HG02623 (cell line): ENCODE data around the gene SARDH.
"Not testable (repeated sequence)": the region's sequence is repeated elsewhere in the genome, so short reads cannot be mapped to it uniquely, and the experiment has no call there.

Experiments used
- ATAC-seq: cut with Tn5 transposase; IDR thresholded peaks from one replicate; pipeline ENCODE4 v1.9.1; 2021; ENCODE audit warnings: moderate library complexity; ENCODE audit not compliant: unreplicated experiment

The SARDH gene

GRCh38 chr9:133686642-133687575 is 51.2 kb downstream of the SARDH start:
- no peak for ATAC-seq

GRCh38 chr9:133685653-133686609 is 52.2 kb downstream of the SARDH start:
- no peak for ATAC-seq

DNA sequence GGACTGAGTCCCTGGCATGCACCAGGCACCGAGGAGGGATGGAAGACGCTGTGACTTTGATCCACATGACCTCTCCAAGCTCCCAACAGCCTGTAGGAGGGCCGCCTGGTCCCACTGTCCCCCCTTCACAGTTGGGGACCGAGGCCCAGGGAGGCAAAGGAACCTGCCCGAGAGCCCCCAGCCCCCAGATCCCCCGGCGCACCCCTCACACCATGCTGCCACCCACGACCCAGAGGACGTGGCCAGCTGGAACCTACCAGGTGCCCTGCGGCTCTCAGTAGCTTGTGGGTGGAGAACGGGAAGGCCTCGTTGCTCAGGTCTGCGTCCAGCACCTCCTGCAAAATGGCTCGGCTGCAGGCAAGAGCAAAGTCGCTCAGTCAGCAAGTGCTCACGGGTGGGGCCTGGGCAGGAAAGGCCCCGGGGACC is 53.2 kb downstream of the SARDH start:
- ATAC-seq: no peak

DNA sequence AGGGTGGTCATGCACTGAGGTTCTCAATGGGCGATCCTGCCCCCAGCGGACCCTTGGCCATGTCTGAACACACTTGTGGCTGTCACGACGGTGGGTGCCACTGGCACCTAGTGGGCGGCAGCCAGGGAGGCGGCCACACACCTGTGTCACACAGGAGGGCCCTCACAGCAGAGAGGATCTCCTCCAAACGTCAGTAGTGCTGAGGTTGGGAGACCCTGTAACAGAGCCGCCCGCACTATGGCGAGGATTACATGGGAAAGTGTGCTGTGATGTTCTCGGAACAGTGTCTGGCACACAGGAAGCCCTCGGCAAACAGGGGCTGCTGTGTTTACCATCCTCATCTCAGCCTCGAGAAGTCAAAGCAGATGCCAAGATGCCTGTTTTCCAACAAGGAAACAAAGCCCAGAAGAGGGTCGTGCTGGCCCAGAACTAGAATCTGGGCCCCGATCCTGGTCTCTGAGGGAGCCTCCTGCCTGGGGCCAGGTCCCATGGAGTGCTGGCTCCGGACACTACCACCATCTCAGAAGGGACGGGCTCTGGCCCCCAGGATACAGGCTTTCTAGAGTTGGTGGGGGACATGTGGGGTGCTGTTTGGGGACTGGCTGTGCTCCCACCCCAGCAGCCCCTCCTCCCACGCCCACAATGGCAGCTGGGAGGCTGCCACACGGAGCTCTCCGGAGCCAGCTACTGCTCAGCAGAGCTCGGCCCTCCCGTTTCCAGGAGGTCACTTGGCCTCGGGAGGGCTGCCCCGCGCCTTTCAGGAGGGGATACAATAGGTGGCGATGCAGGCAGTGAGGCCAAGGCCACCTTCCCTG is 53.8 kb downstream of the SARDH start:
- no peak for ATAC-seq

DNA sequence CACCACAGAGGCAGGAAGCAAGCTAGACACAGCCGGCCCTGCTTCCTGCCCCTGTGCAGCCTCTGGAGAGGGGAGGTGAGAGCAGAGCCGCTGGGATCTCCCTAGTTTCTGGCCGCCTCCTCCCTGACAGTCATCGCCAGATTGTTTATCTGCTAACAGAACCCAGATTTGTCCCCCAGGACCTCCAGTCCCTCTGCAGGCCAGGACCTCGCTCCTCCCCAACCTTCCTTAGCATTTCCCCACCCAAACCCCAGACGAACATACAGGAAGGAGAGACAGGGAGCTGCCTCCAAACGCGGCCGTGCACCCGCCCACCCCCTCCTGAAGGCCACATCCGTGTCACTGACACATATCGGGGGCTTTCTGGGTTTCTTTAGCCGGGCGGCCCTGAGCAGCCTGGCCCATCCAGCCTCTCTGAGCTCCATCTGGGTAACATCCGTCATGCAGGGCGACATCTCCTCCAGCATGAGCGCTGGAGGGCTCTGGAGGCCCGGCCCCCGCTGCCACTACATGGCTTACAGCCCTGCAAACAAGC is 54.5 kb downstream of the SARDH start:
- no peak for ATAC-seq

DNA sequence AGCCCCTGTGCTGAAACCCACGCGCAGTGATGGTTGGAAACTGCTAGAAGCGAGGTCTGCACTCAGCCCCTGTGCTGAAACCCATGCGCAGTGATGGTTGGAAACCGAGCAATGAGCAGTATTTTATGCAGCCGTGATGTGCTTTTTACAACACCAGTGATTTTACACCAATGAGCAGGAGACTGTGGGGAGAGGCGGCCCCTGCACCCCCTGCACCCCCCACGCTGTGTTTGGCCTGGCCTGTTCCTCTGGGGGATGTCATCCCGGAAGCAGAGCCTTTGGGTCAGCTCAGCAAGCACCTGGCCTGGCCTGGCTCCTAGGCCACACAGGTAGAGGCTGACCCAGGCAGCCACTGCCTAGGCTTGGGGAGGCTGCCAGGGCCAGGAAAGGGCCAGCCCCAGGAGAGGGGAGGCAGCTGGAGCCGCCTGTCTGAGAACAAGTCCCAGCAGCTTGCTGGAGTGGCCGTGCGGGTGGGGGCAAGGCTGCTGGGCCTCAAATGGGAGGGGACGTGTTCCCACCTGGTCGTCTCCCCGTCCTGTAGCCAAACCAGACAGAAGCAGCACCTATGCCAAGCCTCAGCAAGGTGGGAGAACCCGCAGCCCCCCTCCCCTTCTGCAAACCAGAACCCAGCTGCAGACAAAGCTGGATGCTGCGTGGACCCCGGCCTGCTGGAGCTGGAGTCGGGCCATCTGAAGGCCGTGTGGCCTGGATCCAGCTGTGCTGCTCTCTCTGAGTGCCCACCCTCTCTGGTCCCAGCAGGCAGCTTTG is 55.1 kb downstream of the SARDH start:
- no peak for ATAC-seq

DNA sequence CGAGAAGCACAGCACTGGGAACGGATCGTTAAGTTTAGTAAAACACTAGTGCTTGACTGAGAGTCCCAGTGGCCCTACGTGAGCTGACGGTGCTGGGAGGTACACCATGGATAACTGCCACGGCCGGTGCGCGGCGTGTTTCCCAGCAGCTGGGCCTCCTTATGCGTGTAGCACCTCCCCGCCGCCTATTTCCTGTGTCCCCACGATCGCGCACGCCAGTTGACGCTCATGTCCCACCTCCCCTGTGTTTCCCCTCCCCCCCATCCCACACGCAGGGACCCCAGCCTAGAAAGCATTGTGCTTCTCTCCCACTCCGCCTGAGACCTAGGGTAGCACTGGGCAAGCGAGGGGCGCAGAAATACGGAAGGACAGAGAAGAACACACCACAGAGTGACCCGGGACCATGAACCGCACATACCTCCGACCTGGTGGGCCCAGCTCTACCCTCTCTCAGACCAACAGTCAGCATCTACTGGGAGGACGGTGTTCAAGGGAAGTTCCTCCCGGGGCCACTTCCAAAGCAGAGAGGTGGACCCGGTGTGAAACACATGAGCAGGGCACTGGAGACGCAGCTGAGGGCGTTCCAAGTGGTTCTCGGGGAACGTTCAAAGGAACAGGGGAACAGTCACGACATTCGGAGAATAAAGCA is 56.4 kb downstream of the SARDH start:
- no peak for ATAC-seq

GRCh38 chr9:133680976-133681657 is 57.0 kb downstream of the SARDH start:
- no peak for ATAC-seq

DNA sequence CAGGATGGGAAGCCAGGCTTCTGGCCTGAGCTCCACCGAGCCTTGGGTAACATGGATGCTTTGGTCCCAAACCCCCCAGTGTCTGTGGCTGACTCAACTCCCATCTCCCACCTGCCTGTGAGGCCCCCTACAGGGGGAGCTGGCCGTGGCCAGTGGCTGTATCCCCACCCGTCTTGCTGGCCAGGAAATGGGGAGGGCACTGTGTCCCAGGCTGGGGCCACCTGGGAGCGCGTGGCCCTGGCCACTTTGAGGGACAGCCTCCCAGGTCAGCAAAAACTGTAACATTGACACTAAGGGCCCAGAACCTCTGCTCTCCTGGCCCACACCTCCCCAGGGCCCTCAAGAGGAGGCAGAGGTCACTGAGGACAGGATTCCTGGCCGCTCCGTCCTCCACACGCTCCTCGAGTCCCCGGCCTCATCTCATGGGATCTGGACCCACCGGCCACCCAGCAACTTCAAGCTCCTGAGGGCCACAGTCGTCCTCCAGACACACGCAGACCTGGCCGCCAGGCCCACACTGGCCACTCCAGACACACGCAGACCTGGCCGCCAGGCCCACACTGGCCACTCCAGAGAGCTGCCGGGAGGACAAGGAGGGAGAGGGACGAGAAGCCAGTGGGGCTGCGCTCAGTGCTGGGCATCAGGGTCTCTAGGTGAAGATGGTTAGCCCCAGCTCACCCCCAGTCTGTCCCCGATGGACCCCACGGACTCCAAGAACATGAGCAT is 57.7 kb downstream of the SARDH start:
- ATAC-seq: no peak

DNA sequence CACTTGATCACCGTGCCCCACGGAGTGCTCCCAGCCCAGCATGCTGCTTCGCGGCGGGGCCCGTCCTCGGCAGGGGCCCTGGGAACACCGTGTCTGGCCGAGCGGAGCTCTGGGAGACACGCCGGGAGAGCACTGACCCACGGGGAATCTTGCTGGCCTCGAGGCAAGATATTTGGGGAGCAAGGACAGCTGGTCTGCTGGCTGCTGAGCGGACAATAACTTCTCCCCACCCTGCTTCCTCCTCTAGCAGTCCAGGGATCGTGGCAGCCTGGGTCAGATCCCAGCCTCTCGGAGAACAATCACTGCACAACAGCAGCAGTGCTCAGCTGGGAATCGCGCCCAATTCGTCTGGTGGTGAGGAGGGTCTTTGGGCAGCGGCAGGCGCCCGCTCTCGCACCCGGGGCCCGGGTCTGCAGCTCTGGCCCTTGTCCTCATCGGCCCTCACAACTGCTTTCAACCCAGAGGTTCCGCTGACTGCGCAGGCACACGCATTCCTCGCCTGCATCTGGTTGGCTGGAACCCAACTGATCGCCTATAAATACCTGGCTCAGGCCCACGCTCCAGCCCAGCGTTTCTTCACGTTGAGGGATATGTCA is 58.6 kb downstream of the SARDH start:
- ATAC-seq: no peak

- no peak for ATAC-seq
Measured at GRCh38 chr9:133679056-133679455, 59.1 kb downstream of the SARDH start.

GRCh38 chr9:133677126-133678010 is 60.8 kb downstream of the SARDH start:
- ATAC-seq: no peak

DNA sequence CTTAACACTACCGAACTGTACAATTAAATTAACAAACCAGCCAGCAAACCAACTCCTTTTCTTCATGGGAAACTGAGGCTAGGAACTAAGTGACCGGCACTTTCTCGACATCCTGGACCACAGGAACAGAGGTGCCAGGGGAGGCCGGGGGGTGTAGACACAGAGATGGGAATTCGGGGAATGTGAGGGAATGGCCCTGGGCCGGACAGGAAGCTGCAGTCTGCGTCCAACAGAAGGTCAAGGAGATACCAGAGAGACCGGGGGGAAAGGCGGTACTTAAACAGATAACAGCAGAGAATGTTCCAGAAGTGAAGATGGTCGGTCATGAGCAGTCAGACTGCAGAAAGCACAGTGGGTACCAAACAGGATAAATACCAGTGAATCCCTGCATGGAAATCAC is 61.7 kb downstream of the SARDH start:
- ATAC-seq: no peak

DNA sequence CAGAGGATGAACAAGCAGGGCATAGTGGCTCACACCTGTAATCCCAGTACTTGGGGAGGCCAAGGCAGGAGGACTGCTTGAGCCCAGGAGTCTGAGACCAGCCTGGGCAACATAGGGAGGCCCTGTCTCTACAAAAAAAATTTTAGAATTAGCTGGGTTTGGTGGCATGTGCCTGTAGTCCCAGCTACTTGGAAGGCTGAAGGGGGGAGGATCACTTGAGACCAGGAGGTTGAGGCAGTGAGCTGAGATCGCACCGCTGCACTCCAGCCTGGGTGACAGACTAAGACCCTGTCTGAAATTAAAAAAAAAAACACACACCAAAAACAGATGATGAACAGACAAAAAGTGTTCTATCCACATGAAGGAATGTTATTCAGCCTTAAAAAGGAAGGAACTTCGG is 62.4 kb downstream of the SARDH start:
- not testable (repeated sequence) for ATAC-seq

GRCh38 chr9:133674091-133674490 is 64.1 kb downstream of the SARDH start:
- no peak for ATAC-seq

GRCh38 chr9:133673258-133673655 is 64.9 kb downstream of the SARDH start:
- no peak for ATAC-seq
